Subcutaneous adipose tissue (tissue), 4 donors: ENCODE results near the gene TADA3. TPM values are rescaled to one million over a fixed set of nuclear protein-coding genes. Genes with fewer than 3 reads are reported as not detected.

Experiments used
- CTCF ChIP-seq: fragments of 450-650 bp; IDR thresholded peaks from one replicate; pipeline ENCODE4 v1.5.1; 2016; ENCODE audit warnings: low read depth, mild to moderate bottlenecking, control low read depth, antibody characterized with exemption, moderate library complexity
- total RNA-seq, 4 donors: library from RNA; depleted of rRNA; stranded (reverse); fragments of >200 nt; gene quantifications; one replicate each; pipeline ENCODE4 v1.1.0, GENCODE V29; 2016

TADA3 gene
- total RNA-seq, 4 donors from 2014 or later = 32.1 to 69.6 (median 58.9) TPM

GRCh38 chr3:9787714-9788113 is 4.6 kb downstream of the TADA3 start:
- TF ChIP-seq CTCF = no peak

DNA sequence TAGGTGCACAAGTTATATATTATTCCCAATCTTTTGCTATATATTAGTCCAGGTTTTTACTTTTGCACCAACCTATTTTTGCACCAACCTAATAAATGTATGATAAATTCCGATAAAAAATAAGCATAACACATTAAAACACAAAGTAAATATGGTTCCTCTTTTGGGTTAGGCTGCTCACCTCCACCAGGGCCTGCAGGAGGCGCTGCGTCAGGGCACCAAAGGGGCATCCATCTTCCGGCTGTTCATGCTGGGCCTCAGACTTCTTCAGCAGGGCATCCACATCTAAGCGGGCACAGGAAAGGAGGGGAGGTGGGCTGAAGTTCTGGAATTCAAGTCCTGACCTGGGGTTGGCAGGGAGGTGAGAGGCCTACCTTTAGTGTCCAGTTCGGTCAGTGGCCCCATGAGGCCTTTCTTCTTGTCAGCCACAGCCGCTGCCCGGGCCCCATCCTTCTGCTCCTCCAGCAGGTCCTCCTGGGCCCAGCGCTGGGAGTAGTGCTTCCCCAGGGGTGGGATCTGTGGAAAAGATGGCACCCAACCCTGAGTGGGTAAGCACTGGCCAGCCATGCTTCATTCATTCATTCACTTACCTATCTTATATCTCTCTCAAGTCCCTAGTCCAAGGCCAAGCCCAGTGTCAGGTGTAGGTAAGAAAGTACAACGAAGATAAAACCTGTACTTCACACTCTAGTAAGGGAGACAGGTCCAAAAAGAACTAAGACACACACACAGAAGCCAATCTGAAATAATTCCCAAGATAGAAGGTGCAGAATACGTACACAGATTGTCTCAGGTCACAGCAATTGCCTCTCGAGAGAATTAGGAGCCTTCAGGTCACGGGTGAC is 5.2 kb downstream of the TADA3 start:
- TF ChIP-seq CTCF = no peak

DNA sequence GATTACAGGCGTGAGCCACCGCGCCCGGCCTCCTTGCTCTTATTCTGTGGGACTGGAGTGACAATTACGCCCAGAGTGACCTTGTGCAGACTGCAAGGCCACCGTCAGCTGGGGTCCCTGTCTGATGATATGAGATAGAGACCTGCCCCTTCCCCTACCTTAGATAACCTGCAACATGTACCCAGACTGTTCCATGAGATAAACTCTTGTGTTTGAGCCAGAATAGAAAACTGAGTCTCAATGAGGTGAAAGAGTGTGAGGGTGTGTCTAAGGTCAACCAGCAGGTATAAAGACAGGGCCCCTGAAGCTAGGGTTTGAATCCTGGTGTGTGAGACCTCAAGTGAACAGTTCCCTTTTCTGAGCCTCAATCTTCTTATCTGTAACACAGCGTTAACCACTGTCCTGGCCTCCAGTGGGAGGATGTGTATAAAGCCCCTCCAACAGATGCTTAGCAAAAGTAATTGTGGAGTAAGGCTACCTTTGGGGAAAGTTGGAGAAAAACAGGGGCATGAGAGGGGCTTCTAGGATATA is 6.0 kb downstream of the TADA3 start:
- no peak for TF ChIP-seq CTCF

- TF ChIP-seq CTCF = no peak
Observed at GRCh38 chr3:9785602-9786001, 6.7 kb downstream of the TADA3 start.

DNA sequence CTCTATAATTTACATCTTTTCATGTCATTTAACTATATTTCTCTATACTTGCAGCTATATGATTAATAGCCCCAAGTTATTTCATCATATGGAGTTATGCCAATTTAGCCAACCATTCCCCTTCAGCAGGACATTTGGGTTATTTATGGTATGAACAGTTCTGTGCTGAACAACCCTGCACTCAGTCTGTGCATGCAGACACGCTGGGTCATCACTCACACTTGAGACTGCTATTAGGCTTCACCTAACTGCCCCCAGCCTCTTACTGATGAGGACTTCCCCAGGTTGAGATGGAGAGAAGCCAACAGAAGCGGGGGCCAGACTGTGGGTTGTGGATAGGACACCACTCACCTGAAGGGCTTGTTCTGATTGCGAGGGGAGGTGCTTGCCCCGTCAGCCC is 7.3 kb downstream of the TADA3 start:
- no peak for TF ChIP-seq CTCF

DNA sequence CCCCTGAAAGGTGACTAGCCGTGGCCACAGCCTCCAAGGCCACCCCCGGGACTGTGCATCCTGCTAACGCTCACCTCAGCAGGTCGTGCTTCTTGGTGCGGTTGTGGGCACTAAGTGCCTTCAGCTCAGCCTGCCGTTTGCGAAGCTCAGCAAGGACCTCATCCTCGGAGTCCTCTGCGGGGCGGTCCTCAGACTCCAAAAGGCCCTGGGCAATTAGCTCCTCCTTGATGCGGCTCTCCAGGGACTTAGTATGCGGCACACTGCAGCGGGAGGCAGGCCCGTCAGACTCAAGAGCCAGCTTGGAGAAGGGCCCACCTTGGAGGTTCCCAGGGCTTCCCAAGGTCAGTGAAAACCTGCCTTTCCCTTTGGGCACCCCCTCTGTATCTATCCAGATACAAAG is 8.3 kb downstream of the TADA3 start:
- no peak for TF ChIP-seq CTCF

- no peak for TF ChIP-seq CTCF
Observed at GRCh38 chr3:9782770-9783169, 9.5 kb downstream of the TADA3 start.
